Anterior cingulate cortex (tissue), 58 donors: ENCODE data around the gene BROX.
"Not testable (repeated sequence)": the region's sequence is repeated elsewhere in the genome, so short reads cannot be mapped to it uniquely, and the experiment has no call there.

Source experiments
- DNase-seq, 58 donors: peaks; one replicate each; lab custom pipeline; 2025; lab: John Stamatoyannopoulos, UW

Gene BROX

GRCh38 chr1:222728746-222729145 lies 16.4 kb downstream of the BROX start:
- DNase-seq = peak in 1 of 58 donors; percentile 44

- DNase-seq = no peak
These were observed 18.5 kb downstream of the BROX start for GRCh38 chr1:222730866-222731265.

GRCh38 chr1:222732216-222733159 lies 20.1 kb downstream of the BROX start:
- peak in 1 of 58 donors; percentile 6 for DNase-seq

- no peak for DNase-seq
These were observed 22.4 kb downstream of the BROX start for GRCh38 chr1:222734740-222735139.

- DNase-seq = no peak
These were observed 24.1 kb downstream of the BROX start for GRCh38 chr1:222736470-222736869.

GRCh38 chr1:222736972-222737371 lies 24.6 kb downstream of the BROX start, which contains the start of gene FAM177B:
TSS of gene FAM177B (plus strand) at chr1:222737202. CDS start at chr1:222746546, 9,344 bp downstream.
- DNase-seq = no peak

- no peak for DNase-seq
These were observed 27.1 kb downstream of the BROX start for GRCh38 chr1:222739465-222739864.

GRCh38 chr1:222739929-222740328 lies 27.6 kb downstream of the BROX start:
- DNase-seq = no peak

- DNase-seq = not testable (repeated sequence)
These were observed 29.5 kb downstream of the BROX start for GRCh38 chr1:222741630-222742457.

GRCh38 chr1:222749927-222750326 lies 37.6 kb downstream of the BROX start:
- peak in 2 of 58 donors; percentile 15 to 31 for DNase-seq

- DNase-seq = no peak
These were observed 38.3 kb downstream of the BROX start for GRCh38 chr1:222750651-222751050.

GRCh38 chr1:222751255-222751654 lies 38.9 kb downstream of the BROX start:
- no peak for DNase-seq

GRCh38 chr1:222754366-222755139 lies 42.2 kb downstream of the BROX start:
- DNase-seq = peak in 28 of 58 donors; percentile 3 to 59 (median 19)

- DNase-seq = peak in 2 of 58 donors; percentile 6 to 11
These were observed 45.4 kb downstream of the BROX start for GRCh38 chr1:222757646-222758268.

GRCh38 chr1:222759451-222760035 lies 47.2 kb downstream of the BROX start:
- no peak for DNase-seq

- no peak for DNase-seq
These were observed 48.7 kb downstream of the BROX start for GRCh38 chr1:222761083-222761482.

- DNase-seq = not testable (repeated sequence)
These were observed 49.8 kb downstream of the BROX start for GRCh38 chr1:222762178-222762577.

- no peak for DNase-seq
These were observed 54.8 kb downstream of the BROX start for GRCh38 chr1:222767152-222767571.

GRCh38 chr1:222768592-222768991 lies 56.2 kb downstream of the BROX start:
- no peak for DNase-seq
